Jurkat, Clone E6-1 (cell line): Measurements from ENCODE around the gene EPS15.
"Not testable (repeated sequence)": the region's sequence is repeated elsewhere in the genome, so short reads cannot be mapped to it uniquely, and the experiment has no call there.

Source experiments
- DNase-seq: peaks from one replicate; pipeline ENCODE4 v3.0.0-alpha.2; 2011; ENCODE audit warnings: low read depth, low spot score
- H3K4me3 ChIP-seq: 2 replicates; pipeline ENCODE4 v1.5.1; 2011; ENCODE audit warnings: mild to moderate bottlenecking, low read length, control low read depth, moderate library complexity

The EPS15 gene

DNA sequence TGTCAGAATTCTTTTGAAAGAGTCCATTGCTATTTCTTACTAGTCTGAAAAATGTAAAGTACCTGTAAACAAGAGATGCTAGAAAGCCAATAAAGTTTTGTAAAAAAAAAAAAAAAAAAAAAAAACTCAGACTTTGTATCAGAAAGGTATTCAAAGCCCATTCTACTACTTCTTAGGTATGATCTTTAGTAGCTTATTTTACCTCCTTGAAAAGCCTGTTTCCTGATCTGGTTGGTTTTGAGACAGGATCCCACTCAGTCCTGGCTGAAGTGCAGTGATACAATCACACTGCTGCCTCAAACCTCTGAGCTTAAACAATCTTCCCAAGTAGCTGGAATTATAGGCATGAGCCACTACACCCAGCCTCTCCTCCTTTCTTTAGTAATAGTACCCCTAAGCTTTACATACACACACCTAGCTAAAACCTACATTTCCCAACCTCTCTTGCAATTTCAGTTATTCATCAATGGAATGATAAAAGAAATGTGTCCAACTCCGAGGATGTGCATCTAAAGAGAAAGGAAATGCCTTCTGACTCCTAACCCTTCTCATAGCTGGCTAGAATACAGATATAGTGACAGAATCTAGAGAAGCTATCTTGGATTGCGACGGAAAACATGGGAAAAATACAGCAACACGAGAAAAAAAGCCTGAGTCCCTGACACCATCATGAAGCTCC lies 30.6 kb downstream of the EPS15 start:
- DNase-seq = no peak

DNA sequence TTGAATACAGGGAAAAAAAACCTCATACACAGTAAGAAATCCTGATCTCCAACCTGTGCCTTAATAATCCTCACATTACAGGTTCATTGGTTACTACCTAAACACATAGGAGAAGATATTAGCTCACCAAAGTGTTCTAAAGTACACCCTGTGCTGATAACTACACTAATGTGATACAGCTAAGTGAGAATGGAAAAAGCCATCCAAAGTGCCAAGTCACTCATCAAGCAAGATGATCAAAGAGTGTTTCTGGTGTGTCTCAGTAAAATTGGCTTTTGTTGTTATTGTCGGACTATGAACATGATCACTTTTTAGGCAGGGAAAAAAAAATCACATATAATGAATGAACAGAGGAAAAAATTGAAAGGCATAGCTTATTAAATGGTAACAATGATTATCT lies 31.4 kb downstream of the EPS15 start:
- DNase-seq = no peak
- no peak overlapping the region for H3K4me3 ChIP-seq

More for the DNA sequence above, 30.6 kb downstream of the EPS15 start:
- no peak overlapping the region for H3K4me3 ChIP-seq

DNA sequence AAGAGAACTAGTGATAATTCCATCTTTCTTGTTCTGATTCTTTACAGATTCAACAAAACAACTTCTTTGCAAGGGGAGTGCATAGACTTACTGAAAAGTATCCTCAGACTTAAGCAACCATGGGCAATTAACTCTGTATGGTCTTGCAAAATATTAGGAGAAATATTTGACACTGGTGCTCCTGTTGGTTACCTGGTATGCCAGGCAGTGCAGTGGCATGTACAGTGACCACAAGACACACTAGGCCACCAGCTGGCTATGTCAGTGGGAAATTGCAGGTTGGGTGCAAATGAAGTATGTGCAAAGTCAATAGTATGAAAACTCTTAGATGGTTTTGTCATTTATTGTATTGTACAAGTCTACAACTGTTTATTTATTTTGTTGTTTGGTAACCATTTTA lies 34.5 kb downstream of the EPS15 start:
- no peak overlapping the region for H3K4me3 ChIP-seq
- no peak for DNase-seq

DNA sequence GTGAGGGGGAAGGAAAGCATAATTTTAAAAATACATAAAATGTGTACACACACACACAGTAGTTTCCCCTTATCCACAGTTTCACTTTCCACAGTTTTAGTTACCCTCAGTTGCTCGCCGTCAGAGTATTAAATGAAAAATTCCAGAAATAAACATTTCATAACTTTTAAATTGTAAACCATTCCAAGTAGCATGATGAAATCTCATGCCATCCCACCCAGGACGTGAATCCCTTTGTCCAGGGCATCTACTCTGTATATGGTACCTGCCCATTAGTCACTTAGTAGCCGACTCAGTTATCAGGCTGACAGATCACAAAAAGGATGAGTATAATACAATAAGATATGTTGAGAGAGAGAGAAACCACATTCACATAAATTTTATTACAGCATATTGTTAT lies 36.2 kb downstream of the EPS15 start:
- H3K4me3 ChIP-seq = no peak overlapping the region
- no peak for DNase-seq

DNA sequence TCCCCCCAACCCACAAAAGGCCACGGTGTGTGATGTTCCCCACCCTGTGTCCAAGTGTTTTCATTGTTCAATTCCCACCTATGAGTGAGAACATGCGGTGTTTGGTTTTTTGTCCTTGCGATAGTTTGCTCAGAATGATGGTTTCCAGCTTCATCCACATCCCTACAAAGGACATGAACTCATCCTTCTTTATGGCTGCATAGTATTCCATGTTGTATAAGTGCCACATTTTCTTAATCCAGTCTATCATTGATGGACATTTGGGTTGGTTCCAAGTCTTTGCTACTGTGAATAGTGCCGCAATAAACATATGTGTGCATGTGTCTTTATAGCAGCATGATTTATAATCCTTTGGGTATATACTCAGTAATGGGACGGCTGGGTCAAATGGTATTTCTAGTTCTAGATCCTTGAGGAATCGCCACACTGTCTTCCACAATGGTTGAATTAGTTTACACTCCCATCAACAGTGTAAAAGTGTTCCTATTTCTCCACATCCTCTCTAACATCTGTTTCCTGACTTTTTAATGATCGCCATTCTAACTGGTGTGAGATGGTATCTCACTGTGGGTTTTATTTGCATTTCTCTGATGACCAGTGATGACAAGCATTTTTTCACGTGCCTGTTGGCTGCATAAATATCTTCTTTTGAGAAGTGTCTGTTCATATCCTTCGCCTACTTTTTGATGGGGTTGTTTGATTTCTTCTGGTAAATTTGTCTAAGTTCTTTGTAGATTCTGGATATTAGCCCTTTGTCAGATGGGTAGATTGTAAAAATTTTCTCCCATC lies 44.0 kb downstream of the EPS15 start:
- H3K4me3 ChIP-seq = not testable (repeated sequence)

DNA sequence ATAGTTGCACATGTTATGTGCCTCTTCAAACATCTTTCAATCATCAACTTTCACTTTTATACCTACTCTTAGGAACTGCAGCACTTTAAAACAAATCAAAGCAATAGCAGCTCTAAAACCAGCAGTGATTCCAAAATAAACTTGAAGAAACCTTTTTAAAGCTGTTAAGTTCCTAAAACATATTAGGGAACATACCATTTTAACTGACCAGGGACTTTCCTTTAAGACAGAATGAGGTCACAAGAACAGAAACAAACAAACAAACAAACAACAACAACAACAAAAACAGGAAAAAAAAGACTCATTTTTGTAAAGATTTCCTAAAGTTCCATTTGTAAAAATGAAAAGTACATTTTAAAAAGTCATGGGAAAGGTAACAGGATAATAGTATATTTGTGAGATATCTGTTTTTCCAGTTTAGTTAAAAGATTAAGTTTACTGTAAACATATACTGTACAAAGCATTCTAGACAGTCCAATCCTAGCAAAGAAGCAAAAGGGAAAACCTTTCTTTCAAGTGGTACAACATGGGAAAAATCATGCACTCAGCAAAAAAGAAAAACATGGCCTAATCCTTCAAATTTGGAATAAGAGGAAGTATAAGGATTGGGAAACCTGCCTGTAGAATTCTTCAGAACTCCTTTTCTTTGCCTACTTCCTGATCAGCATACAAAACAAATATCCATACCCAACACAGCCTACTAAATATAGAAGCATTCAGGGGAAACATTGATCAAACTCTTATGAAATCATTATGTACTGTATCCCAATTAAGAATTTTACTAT lies 45.5 kb downstream of the EPS15 start:
- H3K4me3 ChIP-seq = no peak overlapping the region
- DNase-seq = no peak

More for the DNA sequence above, 44.0 kb downstream of the EPS15 start:
- not testable (repeated sequence) for DNase-seq

DNA sequence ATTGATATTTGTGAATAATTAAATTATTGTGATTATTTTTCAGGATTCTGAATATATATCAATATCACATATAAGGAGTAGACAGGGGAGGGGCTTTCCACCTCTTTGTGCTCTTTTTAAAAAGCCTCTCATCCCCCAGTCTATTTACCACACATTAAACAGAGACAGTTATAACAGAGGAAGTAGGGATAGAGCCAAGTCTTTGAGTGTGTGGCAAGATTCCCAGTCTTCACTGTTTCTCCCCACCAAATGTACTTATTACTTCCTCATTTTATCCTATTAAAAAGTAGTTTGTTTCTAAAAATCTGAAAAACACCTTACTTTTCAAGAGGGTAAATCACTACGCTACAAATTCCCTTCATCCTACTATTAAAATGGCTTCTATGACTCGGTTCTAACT lies 46.7 kb downstream of the EPS15 start:
- H3K4me3 ChIP-seq = no peak overlapping the region
- DNase-seq = no peak

DNA sequence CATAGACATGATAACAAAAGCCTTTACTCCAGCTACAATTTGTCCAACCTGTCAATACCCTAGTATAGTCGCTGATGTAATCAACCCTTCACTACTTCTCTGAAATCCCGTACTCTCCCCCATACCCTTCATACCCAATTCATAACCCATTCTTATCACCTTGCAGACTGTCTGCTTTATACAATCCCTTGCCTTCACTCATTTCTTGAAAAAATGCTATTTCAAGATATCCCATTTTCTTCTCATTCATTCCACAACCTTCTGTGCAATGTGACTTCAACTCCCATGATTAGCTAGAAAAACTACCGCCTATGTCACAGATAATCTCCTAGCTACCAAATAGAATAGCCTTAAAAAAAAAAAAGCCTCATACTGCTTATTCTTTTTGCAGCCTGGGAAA lies 49.5 kb downstream of the EPS15 start:
- DNase-seq = no peak

DNA sequence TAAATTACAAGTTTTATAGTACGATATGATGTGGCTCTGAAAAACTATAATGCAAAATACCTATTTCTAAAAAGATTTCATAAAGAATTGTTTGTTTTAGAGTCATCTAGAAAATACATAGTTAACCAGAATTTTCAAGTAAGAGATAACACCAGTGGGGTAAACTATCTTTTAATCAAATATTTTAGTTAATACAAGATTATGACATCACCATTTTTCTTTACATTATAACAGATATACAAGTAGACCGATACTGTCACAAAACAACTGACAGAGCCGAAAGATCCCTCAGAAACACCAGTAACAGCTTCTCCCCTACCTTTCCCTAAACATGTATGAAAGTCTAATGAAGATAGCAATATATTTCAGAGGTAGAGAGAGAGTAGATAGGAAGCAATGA lies 54.2 kb downstream of the EPS15 start:
- DNase-seq = no peak
- H3K4me3 ChIP-seq = no peak overlapping the region

More for the DNA sequence above, 49.5 kb downstream of the EPS15 start:
- no peak overlapping the region for H3K4me3 ChIP-seq

DNA sequence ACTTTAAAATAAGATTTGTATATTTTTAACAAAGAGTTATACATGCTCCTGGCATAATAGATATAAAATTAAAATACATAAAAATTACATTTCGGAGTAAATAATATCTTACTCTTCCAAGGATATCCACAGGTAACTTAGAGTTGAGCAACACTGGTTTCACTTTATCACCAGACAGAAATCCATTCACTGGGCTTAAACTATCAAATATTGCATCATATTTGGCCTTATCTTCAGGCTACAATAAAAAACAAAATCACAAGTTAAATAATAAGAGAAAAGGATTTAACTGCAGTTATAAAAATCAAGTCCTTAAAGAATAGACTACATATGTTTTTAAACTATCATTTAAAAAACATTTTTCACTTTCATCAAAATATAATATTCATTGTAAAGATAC lies 55.5 kb downstream of the EPS15 start:
- DNase-seq = no peak
- no peak overlapping the region for H3K4me3 ChIP-seq

DNA sequence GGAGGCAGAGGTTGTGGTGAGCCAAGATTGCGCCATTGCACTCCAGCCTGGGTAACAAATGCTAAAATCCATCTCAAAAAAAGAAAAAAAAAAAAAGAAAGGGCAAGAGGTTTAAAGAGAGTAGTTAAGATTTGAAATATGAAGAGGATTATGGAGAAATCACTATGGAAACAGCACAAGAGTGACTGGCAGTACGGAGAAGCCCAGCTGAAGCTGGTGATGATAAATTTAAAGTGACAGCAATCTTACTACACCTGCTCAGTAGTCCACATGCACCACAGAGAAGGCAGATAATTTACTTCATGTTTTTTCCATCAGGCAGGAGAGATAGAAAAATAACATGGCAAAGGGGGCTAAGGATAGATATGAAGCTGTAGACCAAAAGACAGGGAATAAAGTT lies 56.8 kb downstream of the EPS15 start:
- DNase-seq, H3K4me3 ChIP-seq: not testable (repeated sequence)

DNA sequence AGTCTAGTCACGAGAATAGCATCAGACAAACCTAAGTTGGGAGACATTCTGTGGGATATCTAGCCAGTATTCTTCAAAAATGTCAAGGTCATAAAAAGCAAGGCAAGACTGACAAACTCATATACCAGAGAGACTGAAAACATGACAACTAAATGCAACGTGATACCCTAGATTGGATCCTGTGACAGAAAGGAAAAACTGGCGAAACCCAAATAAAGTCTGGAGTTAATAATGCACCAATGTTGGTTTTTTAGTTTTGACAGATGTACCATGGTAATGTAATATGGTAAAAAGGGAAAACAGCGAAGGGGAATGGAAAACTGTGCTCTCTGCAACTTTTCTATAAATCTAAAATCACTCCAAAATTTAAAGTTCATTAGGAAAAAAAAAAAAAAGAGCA lies 64.5 kb downstream of the EPS15 start:
- H3K4me3 ChIP-seq = no peak overlapping the region
- no peak for DNase-seq

DNA sequence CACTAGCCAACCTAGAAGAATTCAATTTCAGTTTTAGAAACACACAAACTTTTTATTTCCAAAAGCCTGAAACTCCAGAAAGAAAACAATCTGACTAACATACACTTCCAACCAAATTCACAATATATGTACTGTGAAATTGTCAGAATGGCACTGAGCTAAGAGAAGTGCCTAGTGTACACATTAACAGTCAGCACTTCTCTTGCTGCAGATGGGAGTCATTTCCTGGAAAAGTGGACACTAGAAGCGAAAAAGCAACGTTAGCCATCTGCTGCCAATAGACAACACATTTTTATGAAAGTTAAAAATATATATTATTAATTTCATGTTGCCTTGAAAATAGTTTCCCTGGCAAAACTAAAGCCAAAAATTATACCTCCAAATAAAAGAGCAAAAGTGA lies 66.1 kb downstream of the EPS15 start:
- H3K4me3 ChIP-seq = no peak overlapping the region
- no peak for DNase-seq

DNA sequence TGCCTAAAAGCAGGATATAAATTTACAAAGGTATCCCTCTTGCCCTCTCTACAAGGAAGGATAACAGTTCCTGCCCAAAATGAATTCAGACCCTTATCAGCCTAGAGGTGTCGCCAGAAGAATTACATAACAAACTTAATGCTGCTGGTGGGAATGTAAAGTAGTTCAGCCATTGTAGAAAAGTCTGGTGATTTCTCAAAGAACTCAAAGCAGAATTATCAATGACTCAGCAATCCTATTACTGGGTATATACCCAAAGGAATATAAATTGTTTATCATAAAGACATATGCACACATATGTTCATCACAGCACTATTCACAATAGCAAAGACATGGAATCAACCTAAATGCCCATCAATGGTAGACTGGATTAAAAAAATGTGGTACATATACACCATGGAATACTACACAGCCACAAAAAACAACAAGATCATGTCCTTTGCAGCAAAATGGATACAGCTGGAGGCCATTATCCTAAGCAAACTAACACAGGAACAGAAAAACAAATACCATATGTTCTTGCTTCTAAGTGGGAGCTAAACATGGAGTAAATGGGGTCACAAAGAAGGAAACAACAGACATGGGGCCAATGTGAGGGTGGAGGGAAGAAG lies 70.1 kb downstream of the EPS15 start:
- DNase-seq, H3K4me3 ChIP-seq: not testable (repeated sequence)

DNA sequence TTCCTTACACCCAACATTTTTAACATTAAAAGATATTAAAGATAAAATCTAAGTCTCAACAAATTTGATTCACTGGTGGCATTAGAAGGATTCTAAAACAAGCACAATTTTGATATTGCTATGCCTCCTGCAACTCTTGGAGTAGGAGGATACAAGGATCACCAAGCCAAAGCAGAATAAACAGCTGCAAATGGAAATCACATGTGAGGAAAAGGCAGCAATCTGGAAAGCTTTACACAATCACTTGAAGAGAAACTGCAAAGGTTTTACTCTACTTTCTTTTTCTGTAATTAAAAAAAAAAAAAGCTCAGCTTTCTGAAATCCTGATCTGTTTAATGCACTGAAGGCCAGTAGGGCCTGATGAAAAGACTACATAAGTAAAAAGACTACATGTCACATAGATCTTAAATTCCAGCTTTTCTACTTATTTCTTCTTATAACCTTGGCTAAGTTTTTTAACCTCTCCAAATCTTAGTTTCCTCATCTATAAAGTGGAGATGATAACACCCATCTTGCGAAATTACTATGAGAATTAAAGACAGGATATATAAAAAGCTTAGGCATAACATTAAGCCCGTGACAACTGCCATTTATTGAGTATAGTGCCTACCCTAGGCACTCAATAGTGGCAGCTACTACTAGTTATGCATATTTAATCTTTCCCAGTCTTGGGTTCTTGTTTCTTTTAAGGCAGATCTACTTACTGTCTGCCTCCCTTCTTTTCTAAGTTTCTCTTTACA lies 73.5 kb downstream of the EPS15 start:
- H3K4me3 ChIP-seq = no peak overlapping the region
- no peak for DNase-seq

DNA sequence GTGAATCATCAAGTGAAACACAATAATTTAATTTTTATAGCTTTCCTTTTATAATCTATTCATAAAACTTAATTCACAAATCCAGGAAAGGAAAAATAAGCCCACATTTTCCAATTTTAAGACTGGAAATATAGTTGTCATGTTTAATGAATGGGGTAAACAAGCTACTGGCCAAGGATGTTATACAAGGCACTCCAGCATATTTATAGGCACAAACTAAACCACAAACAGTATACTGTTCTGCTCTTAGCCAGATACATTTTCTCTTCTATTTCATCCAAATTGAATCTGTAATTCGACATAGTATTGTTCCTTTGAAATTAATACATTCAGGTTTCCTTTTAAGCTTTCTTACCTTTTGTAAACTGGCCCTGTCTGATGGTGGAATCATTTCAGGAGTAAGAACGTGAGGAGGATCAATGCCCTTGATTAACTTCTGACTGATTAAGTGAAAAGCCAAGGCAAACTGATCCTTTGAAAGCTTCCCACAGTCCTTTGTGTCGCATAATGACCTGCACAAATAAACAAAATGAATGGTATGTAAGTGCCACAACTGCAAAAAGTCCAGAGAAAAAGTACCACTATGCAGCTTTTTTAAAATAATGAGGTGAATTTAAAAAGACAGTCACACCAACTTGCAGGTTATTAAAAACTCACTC lies 74.4 kb downstream of the EPS15 start:
- H3K4me3 ChIP-seq = no peak overlapping the region
- no peak for DNase-seq

DNA sequence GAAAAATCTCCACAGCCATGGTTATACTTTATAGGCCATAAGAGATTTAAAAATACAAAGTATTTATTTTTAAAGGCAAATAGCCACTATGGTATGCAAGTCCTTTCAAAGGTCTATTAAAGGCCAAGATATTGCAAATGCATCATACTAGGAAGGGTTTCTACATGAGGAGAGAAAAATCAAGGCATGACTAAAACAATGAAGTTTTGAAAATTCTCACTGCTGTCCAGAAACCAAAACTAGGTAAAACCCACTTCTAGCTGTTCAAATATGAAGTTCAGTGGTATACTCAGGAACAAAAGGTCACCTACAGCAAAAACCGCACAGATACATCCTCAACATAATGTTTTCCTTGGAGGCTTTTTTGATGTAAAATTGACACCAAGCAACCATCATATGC lies 75.0 kb downstream of the EPS15 start:
- no peak for DNase-seq

DNA sequence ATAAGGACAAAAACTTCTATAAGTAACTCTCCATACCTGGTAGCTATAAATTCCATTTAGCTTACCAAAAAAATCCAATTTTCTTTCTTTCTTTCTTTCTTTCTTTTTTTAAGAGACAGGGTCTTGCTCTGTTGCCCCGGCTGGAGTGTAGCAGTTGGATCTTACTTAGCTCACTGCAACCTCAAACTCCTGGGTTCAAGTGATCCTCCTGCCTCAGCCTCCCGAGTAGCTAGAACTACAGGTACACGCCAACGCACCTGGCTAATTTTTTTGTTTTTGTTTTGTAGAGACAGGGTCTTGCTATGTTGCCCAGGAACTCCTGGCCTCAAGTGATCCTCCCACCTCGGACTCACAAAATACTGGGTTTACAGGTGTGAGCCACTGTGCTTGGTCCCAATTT lies 75.5 kb downstream of the EPS15 start:
- H3K4me3 ChIP-seq = no peak overlapping the region
- no peak for DNase-seq

More for the DNA sequence above, 75.0 kb downstream of the EPS15 start:
- H3K4me3 ChIP-seq = no peak overlapping the region
